ENCODE data around the gene KRT76.

Gene KRT76

GRCh38 chr12:52735106-52735505 is 42.0 kb downstream of the KRT76 start:
- TF ChIP-seq POLR2AphosphoS5 (IDR thresholded peaks at IDR 0.05; ENCODE audit: low read depth, low read length) (no peak), FOXP2 (optimal IDR thresholded peaks at IDR 0.05; ENCODE audit: borderline replicate concordance, extremely low read depth, extremely low read length, insufficient read depth) (no peak), TAF1 (IDR thresholded peaks at IDR 0.05; ENCODE audit: borderline replicate concordance, insufficient read depth, low read length) (no peak), SIN3A (IDR thresholded peaks at IDR 0.05; ENCODE audit: borderline replicate concordance, insufficient read depth, low read length) (no peak), REST (IDR thresholded peaks at IDR 0.05; ENCODE audit: insufficient read depth in 1 of 2, low read depth in 2 of 2, low read length in 2 of 2) (no peak)

GRCh38 chr12:52730793-52731192 is 46.4 kb downstream of the KRT76 start:
- TF ChIP-seq TAF1 (IDR thresholded peaks at IDR 0.05; ENCODE audit: borderline replicate concordance, insufficient read depth, low read length): no peak
- TF ChIP-seq SIN3A (IDR thresholded peaks at IDR 0.05; ENCODE audit: borderline replicate concordance, insufficient read depth, low read length): no peak
- no peak for TF ChIP-seq FOXP2 (optimal IDR thresholded peaks at IDR 0.05; ENCODE audit: borderline replicate concordance, extremely low read depth, extremely low read length, insufficient read depth)
- TF ChIP-seq REST (IDR thresholded peaks at IDR 0.05; ENCODE audit: insufficient read depth in 1 of 2, low read depth in 2 of 2, low read length in 2 of 2): no peak
- TF ChIP-seq POLR2AphosphoS5 (IDR thresholded peaks at IDR 0.05; ENCODE audit: low read depth, low read length): no peak

GRCh38 chr12:52730383-52730782 is 46.8 kb downstream of the KRT76 start:
- TF ChIP-seq SIN3A (IDR thresholded peaks at IDR 0.05; ENCODE audit: borderline replicate concordance, insufficient read depth, low read length) (no peak), TAF1 (IDR thresholded peaks at IDR 0.05; ENCODE audit: borderline replicate concordance, insufficient read depth, low read length) (no peak), FOXP2 (optimal IDR thresholded peaks at IDR 0.05; ENCODE audit: borderline replicate concordance, extremely low read depth, extremely low read length, insufficient read depth) (no peak), POLR2AphosphoS5 (IDR thresholded peaks at IDR 0.05; ENCODE audit: low read depth, low read length) (no peak), REST (IDR thresholded peaks at IDR 0.05; ENCODE audit: insufficient read depth in 1 of 2, low read depth in 2 of 2, low read length in 2 of 2) (no peak)

- TF ChIP-seq POLR2AphosphoS5 (IDR thresholded peaks at IDR 0.05; ENCODE audit: low read depth, low read length): no peak
These were observed 48.0 kb downstream of the KRT76 start for GRCh38 chr12:52729147-52729546.

GRCh38 chr12:52728374-52728773 is 48.8 kb downstream of the KRT76 start:
- TF ChIP-seq POLR2AphosphoS5 (IDR thresholded peaks at IDR 0.05; ENCODE audit: low read depth, low read length) (no peak), SIN3A (IDR thresholded peaks at IDR 0.05; ENCODE audit: borderline replicate concordance, insufficient read depth, low read length) (no peak), FOXP2 (optimal IDR thresholded peaks at IDR 0.05; ENCODE audit: borderline replicate concordance, extremely low read depth, extremely low read length, insufficient read depth) (no peak), REST (IDR thresholded peaks at IDR 0.05; ENCODE audit: insufficient read depth in 1 of 2, low read depth in 2 of 2, low read length in 2 of 2) (no peak), TAF1 (IDR thresholded peaks at IDR 0.05; ENCODE audit: borderline replicate concordance, insufficient read depth, low read length) (no peak)
